Panc1 (cell line): ENCODE measurements around the gene NT5C1A. TPM values are rescaled to one million over a fixed set of nuclear protein-coding genes. Genes with fewer than 3 reads are reported as not detected.

Source experiments
- ATAC-seq: fragments of 200-7000 bp; cut with Tn5 transposase; 2 replicates; pipeline ENCODE4 v1.9.1; 2020; ENCODE audit warnings: mild to moderate bottlenecking, moderate library complexity
- BruUV-seq: library from RNA; stranded (reverse); fragments of 400-500 nt; replicated peaks from 2 replicates; lab custom pipeline; 2021; lab: Mats Ljungman, UMichigan
- CTCF ChIA-PET: fragments of 300-600 bp; sonication (Branson Sonifier 250); formaldehyde crosslinking; loops from one replicate; lab custom pipeline; 2022; ENCODE audit warnings: antibody characterized with exemption; lab: Charles Lee
- POLR2A ChIA-PET: fragments of 300-600 bp; sonication (Branson Sonifier 250); formaldehyde crosslinking; loops from one replicate; lab custom pipeline; 2022; ENCODE audit warnings: antibody characterized with exemption; lab: Charles Lee
- DNase-seq: peaks from one replicate; pipeline ENCODE4 v3.0.0-alpha.2; 2010; ENCODE audit warnings: low read depth, low spot score
- H3K27ac ChIP-seq: 2 replicates; pipeline ENCODE4 v1.5.1; 2011; ENCODE audit warnings: mild to moderate bottlenecking, low read length, inconsistent platforms
- H3K27me3 ChIP-seq: fragments of 200-500 bp; sonication (Bioruptor generic); 2 replicates; pipeline ENCODE4 v1.6.0; 2014; ENCODE audit warnings: low read length, inconsistent platforms; ENCODE audit not compliant: control insufficient read depth, insufficient read depth
- H3K36me3 ChIP-seq: fragments of 200-500 bp; sonication (Bioruptor generic); 2 replicates; pipeline ENCODE4 v1.5.1; 2014; ENCODE audit warnings: inconsistent platforms, mild to moderate bottlenecking, low read length, moderate library complexity; ENCODE audit not compliant: control insufficient read depth, insufficient read depth
- H3K4me1 ChIP-seq: 2 replicates; pipeline ENCODE4 v1.5.1; 2011; ENCODE audit warnings: inconsistent platforms, mild to moderate bottlenecking, low read length, moderate library complexity; ENCODE audit not compliant: control insufficient read depth, insufficient read depth
- H3K4me3 ChIP-seq, 2 experiments: 2 replicates each; pipeline ENCODE4 v1.5.1; 2011 to 2012; ENCODE audit warnings: low read depth in 2 of 2, low read length in 2 of 2, mild to moderate bottlenecking in 2 of 2, inconsistent platforms in 1 of 2, moderate library complexity in 1 of 2
- H3K9me3 ChIP-seq: fragments of 200-500 bp; sonication (Bioruptor generic); 2 replicates; pipeline ENCODE4 v1.5.1; 2014; ENCODE audit warnings: low read depth, mild to moderate bottlenecking, inconsistent platforms, low read length, moderate library complexity; ENCODE audit not compliant: control insufficient read depth, insufficient read depth
- CTCF ChIP-seq: fragments of 450-650 bp; IDR thresholded peaks from 2 replicates; pipeline ENCODE4 v1.5.1; 2017; ENCODE audit warnings: mild to moderate bottlenecking
- POLR2AphosphoS5 ChIP-seq: IDR thresholded peaks from 2 replicates; pipeline ENCODE4 v1.6.1; 2012; ENCODE audit warnings: mild to moderate bottlenecking, low read depth, low read length, moderate library complexity
- REST ChIP-seq, 2 experiments: IDR thresholded peaks; 2 replicates each; pipeline ENCODE4 v1.6.1; 2011 to 2012; ENCODE audit warnings: low read depth in 2 of 2, control low read depth in 1 of 2, low read length in 1 of 2, mild to moderate bottlenecking in 1 of 2, moderate library complexity in 1 of 2; ENCODE audit not compliant: insufficient read depth in 1 of 2
- SIN3A ChIP-seq: IDR thresholded peaks from 2 replicates; pipeline ENCODE4 v1.6.1; 2012; ENCODE audit warnings: low read depth, mild to moderate bottlenecking, low read length, moderate library complexity, borderline replicate concordance; ENCODE audit not compliant: insufficient read depth
- TCF7L2 ChIP-seq: IDR thresholded peaks from 2 replicates; pipeline ENCODE4 v1.6.1; 2011; ENCODE audit warnings: mild to moderate bottlenecking, low read depth, low read length, inconsistent platforms
- in situ Hi-C: cut with HindIII; loops from 2 replicates; pipeline ENCODE4 v1.10.0; 2016; ENCODE audit warnings: low sequenced_read_pairs, low pct_unique_long_range_greater_than_20kb
- intact Hi-C: fragments of 100-400 bp; cut with micrococcal nuclease; formaldehyde crosslinking; loops from one replicate; pipeline ENCODE4 v1.10.0; 2022; ENCODE audit not compliant: unreplicated experiment
- total RNA-seq: library from RNA; stranded (reverse); gene quantifications from one replicate; pipeline ENCODE4 v1.2.1, GENCODE V29; 2021; ENCODE audit not compliant: unreplicated experiment

Gene NT5C1A
- total RNA-seq, 1 experiment from 2014 or later, result not detected

- CTCF ChIA-PET, result interaction anchor here (0.7 kb wide), 1 partner anchor 14 kb away, joined by 3 read pairs; no protein-coding TSS in a partner anchor
- TF ChIP-seq CTCF (no peak), REST (IDR thresholded peaks at IDR 0.05; ENCODE audit: insufficient read depth in 1 of 2, low read depth in 2 of 2, low read length in 1 of 2) (no peak), POLR2AphosphoS5 (no peak), TCF7L2 (no peak), SIN3A (no peak)
- H3K4me1 ChIP-seq, result no peaks in the 10 kb centered on the region
- H3K27ac ChIP-seq, result no peak overlapping the region
- in situ Hi-C loops, result no loop called here
- H3K4me3 ChIP-seq, result no peak overlapping the region
- BruUV-seq, result no TSS peak
- ATAC-seq (no peak), DNase-seq (no peak)
- H3K9me3 ChIP-seq, result no peaks in the 10 kb centered on the region
- intact Hi-C loops, result no loop called here
- POLR2A ChIA-PET, result no interaction called here
- peaks cover 13% of the 10 kb centered on the region for H3K27me3 ChIP-seq
- H3K36me3 ChIP-seq, result no peaks in the 10 kb centered on the region
Measured at GRCh38 chr1:39675220-39675619, 3.3 kb upstream of the NT5C1A start.

- intact Hi-C loops, result no loop called here
- H3K27me3 ChIP-seq, result peaks cover 13% of the 10 kb centered on the region
- H3K4me3 ChIP-seq, result no peak overlapping the region
- H3K9me3 ChIP-seq, result no peaks in the 10 kb centered on the region
- no peak overlapping the region for H3K27ac ChIP-seq
- in situ Hi-C loops, result no loop called here
- ATAC-seq (no peak), DNase-seq (no peak)
- CTCF ChIA-PET, result no interaction called here
- H3K36me3 ChIP-seq, result no peaks in the 10 kb centered on the region
- TF ChIP-seq POLR2AphosphoS5, result no peak
- TF ChIP-seq TCF7L2, result no peak
- TF ChIP-seq CTCF, result no peak
- no peak for TF ChIP-seq REST (IDR thresholded peaks at IDR 0.05; ENCODE audit: insufficient read depth in 1 of 2, low read depth in 2 of 2, low read length in 1 of 2)
- no peak for TF ChIP-seq SIN3A
- POLR2A ChIA-PET, result no interaction called here
- no peaks in the 10 kb centered on the region for H3K4me1 ChIP-seq
- no TSS peak for BruUV-seq
Measured at GRCh38 chr1:39673215-39673614, 1.3 kb upstream of the NT5C1A start.
